A172 (cell line): ENCODE measurements around the gene BCOR. TPM values are rescaled to one million over a fixed set of nuclear protein-coding genes. Genes with fewer than 3 reads are reported as not detected.

Experiments used
- DNase-seq: peaks from one replicate; pipeline ENCODE4 v3.0.0-alpha.2; 2015; ENCODE audit warnings: low spot score
- total RNA-seq: library from RNA; depleted of rRNA; stranded (reverse); fragments of >200 nt; shearing (Covaris generic); gene quantifications from 2 replicates; pipeline ENCODE4 v1.2.3, GENCODE V29; 2014

The BCOR gene
- total RNA-seq, 1 experiment from 2014 or later, result 20.5 TPM

GRCh38 chrX:40084471-40085101 is 13.2 kb downstream of the BCOR start:
- no peak for DNase-seq

GRCh38 chrX:40083979-40084359 is 13.8 kb downstream of the BCOR start:
- no peak for DNase-seq

GRCh38 chrX:40083120-40083978 is 14.4 kb downstream of the BCOR start:
- DNase-seq, result no peak

- DNase-seq, result no peak
These were observed 15.2 kb downstream of the BCOR start for GRCh38 chrX:40082447-40083119.

GRCh38 chrX:40081679-40082068 is 16.1 kb downstream of the BCOR start:
- no peak for DNase-seq

GRCh38 chrX:40080894-40081678 is 16.7 kb downstream of the BCOR start:
- DNase-seq, result no peak

- DNase-seq, result no peak
These were observed 18.2 kb downstream of the BCOR start for GRCh38 chrX:40079572-40079971.

- no peak for DNase-seq
These were observed 19.1 kb downstream of the BCOR start for GRCh38 chrX:40078489-40079227.

- DNase-seq, result no peak
These were observed 19.9 kb downstream of the BCOR start for GRCh38 chrX:40077906-40078305.

- no peak for DNase-seq
These were observed 20.8 kb downstream of the BCOR start for GRCh38 chrX:40076750-40077575.

- DNase-seq, result no peak
These were observed 22.8 kb downstream of the BCOR start for GRCh38 chrX:40074959-40075332.

GRCh38 chrX:40074080-40074958 is 23.4 kb downstream of the BCOR start:
- DNase-seq, result no peak

- no peak for DNase-seq
These were observed 24.2 kb downstream of the BCOR start for GRCh38 chrX:40073439-40074054.

- DNase-seq, result no peak
These were observed 25.5 kb downstream of the BCOR start for GRCh38 chrX:40072246-40072645.

- DNase-seq, result peak; percentile 31
These were observed 29.7 kb downstream of the BCOR start for GRCh38 chrX:40068048-40068447.

- DNase-seq, result no peak
These were observed 31.1 kb downstream of the BCOR start for GRCh38 chrX:40066700-40067099.

- DNase-seq, result no peak
These were observed 32.3 kb downstream of the BCOR start for GRCh38 chrX:40065296-40066046.

- DNase-seq, result no peak
These were observed 33.6 kb downstream of the BCOR start for GRCh38 chrX:40064055-40064597.
